Immature natural killer cell (primary cell): ENCODE measurements around the gene CEP290. TPM values are rescaled to one million over a fixed set of nuclear protein-coding genes. Genes with fewer than 3 reads are reported as not detected.

Experiments used
- DNase-seq, 3 donors: peaks; one replicate each; pipeline ENCODE4 v3.0.0; 2022; ENCODE audit warnings: mixed read lengths in 1 of 3
- H3K27ac Mint-ChIP-seq, 6 donors: one replicate each; pipeline ENCODE4 v1.8.0; 2020; ENCODE audit warnings: mixed read lengths in 6 of 6, mild to moderate bottlenecking in 5 of 6, inconsistent platforms in 4 of 6, moderate library complexity in 3 of 6
- H3K27me3 Mint-ChIP-seq, 3 donors: one replicate each; pipeline ENCODE4 v1.8.0; 2020 to 2021; ENCODE audit warnings: low read depth in 3 of 3, mild to moderate bottlenecking in 3 of 3, mixed read lengths in 3 of 3, moderate library complexity in 3 of 3, inconsistent platforms in 1 of 3
- H3K36me3 Mint-ChIP-seq, 3 donors: one replicate each; pipeline ENCODE4 v1.8.0; 2020; ENCODE audit warnings: mixed read lengths in 3 of 3, inconsistent platforms in 2 of 3, mild to moderate bottlenecking in 2 of 3
- H3K4me1 Mint-ChIP-seq, 2 donors: one replicate each; pipeline ENCODE4 v1.8.0; 2020; ENCODE audit warnings: inconsistent platforms in 2 of 2, mild to moderate bottlenecking in 2 of 2, mixed read lengths in 2 of 2, moderate library complexity in 1 of 2
- H3K4me3 Mint-ChIP-seq, 5 donors: one replicate each; pipeline ENCODE4 v1.8.0; 2020; ENCODE audit warnings: mild to moderate bottlenecking in 5 of 5, mixed read lengths in 5 of 5, inconsistent platforms in 3 of 5, moderate library complexity in 3 of 5
- H3K9me3 Mint-ChIP-seq, 6 donors: one replicate each; pipeline ENCODE4 v1.8.0; 2020; ENCODE audit warnings: mild to moderate bottlenecking in 6 of 6, mixed read lengths in 6 of 6, inconsistent platforms in 4 of 6, moderate library complexity in 3 of 6
- polyA plus RNA-seq, 3 donors: library from polyadenylated mRNA; unstranded; fragments of 300-500 nt; fragmentation: Illumina TruSeq; gene quantifications; one replicate each; pipeline ENCODE4 v1.2.3, GENCODE V29; 2021

Gene CEP290
- polyA plus RNA-seq, 3 donors from 2014 or later: 2.9 to 7.0 (median 4.0) TPM

- Mint-ChIP-seq H3K36me3 (no peaks in the 10 kb centered on the region), H3K4me3 (no peak overlapping the region), H3K27me3 (peaks cover 0 to 6% (median 0%) of the 10 kb centered on the region in 3 donors), H3K27ac (no peak overlapping the region), H3K9me3 (peaks cover 0 to 10% (median 2%) of the 10 kb centered on the region in 6 donors), H3K4me1 (no peaks in the 10 kb centered on the region)
- DNase-seq: no peak
Measured at GRCh38 chr12:88001327-88001726, 140.6 kb downstream of the CEP290 start.

Other genes with a start within 250 kb of the CEP290 start
- not detected for gene C12orf50, start 112.7 kb downstream of the CEP290 start, polyA plus RNA-seq
- 1 to 10 TPM; 1.7 to 3.7 (median 1.7) TPM for gene TMTC3, start 219 bp upstream of the CEP290 start, polyA plus RNA-seq